KOPT-K1 (cell line): ENCODE data around the gene N4BP2.
"Not testable (repeated sequence)": the region's sequence is repeated elsewhere in the genome, so short reads cannot be mapped to it uniquely, and the experiment has no call there.

ENCODE experiments used
- H3K27ac ChIP-seq: fragments of 200-600 bp; sonication (generic); 2 replicates; pipeline ENCODE4 v1.5.1; 2016; ENCODE audit warnings: antibody characterized with exemption, mild to moderate bottlenecking, low read depth, low read length; ENCODE audit not compliant: poor library complexity, severe bottlenecking
- H3K36me3 ChIP-seq: fragments of 200-600 bp; sonication (generic); 2 replicates; pipeline ENCODE4 v1.5.1; 2017; ENCODE audit warnings: antibody characterized with exemption, mild to moderate bottlenecking, low read length, moderate library complexity; ENCODE audit not compliant: insufficient read depth
- H3K9me3 ChIP-seq: fragments of 200-600 bp; sonication (generic); 2 replicates; pipeline ENCODE4 v1.5.1; 2017; ENCODE audit warnings: antibody characterized with exemption, low read length, mild to moderate bottlenecking; ENCODE audit not compliant: insufficient read depth, poor library complexity, severe bottlenecking

The N4BP2 gene

DNA sequence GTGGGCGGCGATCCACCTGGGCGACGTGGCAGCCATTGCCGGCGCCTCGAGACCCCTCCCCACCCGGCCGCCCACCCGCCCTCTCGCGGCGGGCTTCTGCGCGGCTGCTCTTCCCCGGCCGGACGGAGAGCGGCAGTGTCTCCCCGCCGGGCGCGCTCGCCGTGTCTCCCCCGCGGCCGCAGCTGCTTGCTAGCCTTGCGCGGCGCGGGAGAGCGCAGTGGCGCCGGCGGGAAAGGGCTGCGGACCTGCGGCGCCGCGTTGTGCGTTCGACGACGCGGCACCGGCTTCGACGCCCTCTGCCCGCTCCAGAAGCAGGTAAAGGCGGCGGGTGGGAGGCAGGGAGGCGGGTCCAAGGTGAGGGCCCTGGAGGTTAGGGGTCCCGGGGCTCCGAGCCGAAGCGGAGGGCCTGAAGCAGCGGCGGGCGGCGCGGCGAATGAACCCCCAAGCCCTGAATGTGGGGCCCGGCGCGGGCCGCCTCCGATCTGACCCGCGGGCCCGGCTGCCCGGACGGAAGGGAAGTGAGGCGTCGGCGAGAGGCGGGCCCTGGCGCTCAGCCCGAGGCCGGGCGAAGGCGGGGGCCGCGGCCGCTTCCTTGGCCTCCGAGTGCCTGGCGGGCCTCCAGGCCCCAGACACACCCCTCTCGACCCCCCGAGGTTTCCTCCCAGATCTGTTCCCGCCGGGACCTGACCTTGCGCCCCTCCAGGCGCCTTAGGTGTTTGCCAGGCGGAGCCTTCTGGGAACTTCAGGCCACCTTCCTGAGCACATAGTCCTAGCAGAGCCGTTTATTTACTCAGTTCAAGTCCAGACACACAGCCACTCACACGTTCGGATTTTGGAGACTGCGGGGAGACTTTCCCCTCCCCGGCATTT, at the start of gene N4BP2:
N4BP2 (plus strand) TSS at position 135 of the 870 bp plus-strand sequence. CDS start 40,491 bp downstream, outside the sequence.
- Histone ChIP-seq H3K36me3 (peaks cover 20% of the 10 kb centered on the region), H3K27ac (peak within 1 kb of the TSS; percentile 97), H3K9me3 (no peaks in the 10 kb centered on the region)

GRCh38 chr4:40016007-40016406, 40.6 kb upstream of the N4BP2 start:
- H3K9me3 ChIP-seq: no peaks in the 10 kb centered on the region
- no peak overlapping the region for H3K27ac ChIP-seq

GRCh38 chr4:40020221-40020620, 36.4 kb upstream of the N4BP2 start:
- H3K9me3 ChIP-seq: no peaks in the 10 kb centered on the region

More at GRCh38 chr4:40016007-40016406, 40.6 kb upstream of the N4BP2 start:
- no peaks in the 10 kb centered on the region for H3K36me3 ChIP-seq

DNA sequence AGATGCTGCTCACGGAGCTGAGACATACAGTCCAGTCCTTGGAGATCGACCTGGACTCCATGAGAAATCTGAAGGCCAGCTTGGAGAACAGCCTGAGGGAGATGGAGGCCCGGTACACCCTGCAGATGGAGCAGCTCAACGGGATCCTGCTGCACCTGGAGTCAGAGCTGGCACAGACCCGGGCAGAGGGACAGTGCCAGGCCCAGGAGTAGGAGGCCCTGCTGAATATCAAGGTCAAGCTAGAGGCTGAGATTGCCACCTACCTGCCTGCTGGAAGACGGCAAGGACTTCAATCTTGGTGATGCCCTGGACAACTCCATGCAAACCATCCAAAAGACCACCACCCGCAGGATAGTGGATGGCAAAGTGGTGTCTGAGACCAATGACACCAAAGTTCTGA, 35.5 kb upstream of the N4BP2 start:
- H3K27ac ChIP-seq, H3K9me3 ChIP-seq, H3K36me3 ChIP-seq: not testable (repeated sequence)

More at GRCh38 chr4:40020221-40020620, 36.4 kb upstream of the N4BP2 start:
- H3K27ac ChIP-seq: no peak overlapping the region
- no peaks in the 10 kb centered on the region for H3K36me3 ChIP-seq

GRCh38 chr4:40024049-40024448, 32.6 kb upstream of the N4BP2 start:
- H3K27ac ChIP-seq, H3K36me3 ChIP-seq: not testable (repeated sequence)

DNA sequence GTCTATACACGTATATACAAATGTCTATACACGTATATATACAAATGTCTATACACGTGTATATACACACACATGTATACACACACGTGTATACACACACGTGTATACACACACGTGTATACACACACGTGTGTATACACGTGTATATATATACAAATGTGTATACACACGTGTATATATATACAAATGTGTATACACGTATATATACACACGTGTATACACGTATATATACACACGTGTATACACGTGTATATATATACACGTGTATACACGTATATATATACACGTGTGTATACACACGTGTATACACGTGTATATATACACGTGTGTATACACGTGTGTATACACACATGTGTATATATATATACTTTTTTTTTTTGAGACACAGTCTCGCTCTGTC, 23.9 kb upstream of the N4BP2 start:
- Histone ChIP-seq H3K36me3 (no peaks in the 10 kb centered on the region), H3K27ac (no peak overlapping the region), H3K9me3 (no peaks in the 10 kb centered on the region)

More at GRCh38 chr4:40024049-40024448, 32.6 kb upstream of the N4BP2 start:
- H3K9me3 ChIP-seq: not testable (repeated sequence)

DNA sequence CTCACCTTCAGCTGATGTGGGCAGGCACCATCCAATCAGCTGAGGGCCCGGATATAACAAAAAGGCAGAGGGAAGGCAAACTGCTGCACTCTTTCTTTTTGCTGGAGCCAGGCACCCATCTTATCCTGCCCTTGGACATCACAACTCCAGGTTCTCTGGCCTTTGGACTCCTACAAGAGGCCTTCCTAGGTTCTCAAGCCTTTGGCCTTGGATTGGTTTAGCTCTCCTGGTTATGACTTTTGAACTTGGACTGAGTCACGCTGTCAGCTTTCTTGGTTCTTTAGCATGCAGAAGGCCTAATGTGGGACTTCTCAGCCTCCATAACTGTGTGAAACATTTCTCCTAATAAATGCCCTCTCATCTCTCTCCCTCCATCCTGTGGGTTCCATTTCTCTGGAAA, 23.0 kb upstream of the N4BP2 start:
- no peaks in the 10 kb centered on the region for H3K9me3 ChIP-seq

DNA sequence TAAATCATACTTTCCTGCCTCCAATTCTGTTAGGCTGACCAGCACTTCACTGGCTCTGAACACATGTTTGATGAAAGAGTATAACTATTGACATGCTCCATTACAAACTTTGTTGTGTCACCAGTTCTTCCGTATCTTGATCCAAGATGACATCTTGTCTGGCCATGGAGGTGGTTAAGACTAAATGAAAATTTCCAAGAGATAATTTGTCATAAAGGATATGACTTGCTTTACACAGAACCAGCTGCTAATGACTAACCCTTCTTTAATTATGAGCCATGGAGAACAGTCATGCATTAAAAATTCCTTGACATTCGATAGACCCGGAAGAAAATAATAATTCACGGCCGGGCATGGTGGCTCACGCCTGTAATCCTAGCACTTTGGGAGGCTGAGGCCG, 17.7 kb upstream of the N4BP2 start:
- H3K36me3 ChIP-seq: no peaks in the 10 kb centered on the region
- no peak overlapping the region for H3K27ac ChIP-seq
- H3K9me3 ChIP-seq: no peaks in the 10 kb centered on the region

More for the DNA sequence above, 23.0 kb upstream of the N4BP2 start:
- H3K27ac ChIP-seq: no peak overlapping the region
- H3K36me3 ChIP-seq: no peaks in the 10 kb centered on the region

DNA sequence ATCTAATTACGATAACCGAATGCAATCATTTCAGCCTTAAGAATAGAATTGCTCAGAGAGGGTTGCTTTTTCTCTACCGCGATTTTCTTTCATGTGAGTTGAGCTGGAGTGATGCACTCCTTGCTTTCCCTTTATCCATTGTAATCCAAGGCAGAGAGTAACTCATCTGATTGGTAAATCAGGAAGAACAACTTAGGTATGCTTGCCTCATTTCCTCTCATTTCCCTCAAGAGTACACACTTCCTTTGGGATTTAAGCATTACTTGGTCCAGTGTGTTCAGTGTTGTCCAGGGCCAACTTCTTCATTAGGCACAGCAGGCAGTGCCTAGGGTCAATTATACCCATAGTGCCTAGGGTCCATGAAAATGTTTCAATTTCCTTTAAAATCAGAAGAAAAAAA, 15.7 kb upstream of the N4BP2 start:
- Histone ChIP-seq H3K36me3 (no peaks in the 10 kb centered on the region), H3K27ac (no peak overlapping the region), H3K9me3 (no peaks in the 10 kb centered on the region)

DNA sequence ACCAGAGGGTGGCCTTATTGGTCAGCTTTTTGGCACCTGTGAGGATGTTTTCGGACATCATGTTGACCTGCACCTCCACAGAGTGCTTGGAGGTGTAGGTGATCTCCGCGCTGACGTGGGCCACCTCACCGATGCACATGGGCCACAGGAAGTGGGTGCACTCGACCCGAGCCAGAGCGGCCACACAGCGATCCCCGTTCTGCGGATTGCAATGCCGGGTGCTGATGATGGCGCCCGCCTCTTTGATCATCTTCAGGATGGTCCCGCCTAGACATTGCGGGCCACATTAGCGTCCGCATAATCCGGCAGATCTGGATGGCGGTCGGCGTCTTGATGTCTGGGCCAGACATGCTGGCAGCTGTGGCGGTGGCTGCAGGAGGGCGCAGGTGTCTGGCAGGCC, 12.9 kb upstream of the N4BP2 start:
- no peaks in the 10 kb centered on the region for H3K36me3 ChIP-seq

DNA sequence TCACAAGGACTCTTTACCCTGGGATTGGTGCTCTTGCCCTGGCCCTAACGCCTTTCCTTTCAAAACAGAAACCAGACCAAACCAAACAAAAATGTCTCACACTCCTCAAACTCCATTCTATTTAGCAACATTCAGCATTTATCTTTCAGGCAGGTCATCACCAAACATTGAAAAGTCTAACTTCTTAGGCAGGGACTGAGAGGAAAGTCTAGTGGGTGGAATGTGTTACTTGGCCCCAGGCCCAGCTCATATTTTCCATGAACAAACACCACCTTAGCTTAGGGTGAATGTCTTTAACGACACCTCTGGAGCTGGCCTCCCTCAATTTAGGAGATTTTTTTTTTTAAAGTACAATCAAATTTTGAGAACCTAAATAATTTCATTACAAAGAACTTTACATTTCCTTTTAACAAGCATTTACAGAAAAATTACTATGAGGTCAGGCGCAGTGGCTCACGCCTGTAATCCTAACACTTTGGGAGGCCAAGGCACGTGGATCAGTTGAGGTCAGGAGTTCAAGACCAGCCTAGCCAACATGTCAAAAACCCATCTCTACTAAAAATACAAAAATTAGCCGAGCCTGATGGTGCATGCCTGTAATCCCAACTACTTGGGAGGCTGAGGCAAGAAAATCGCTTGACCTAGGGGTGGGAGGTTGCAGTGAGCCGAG, 10.2 kb upstream of the N4BP2 start:
- Histone ChIP-seq H3K36me3 (no peaks in the 10 kb centered on the region), H3K27ac (no peak overlapping the region), H3K9me3 (no peaks in the 10 kb centered on the region)

More for the DNA sequence above, 12.9 kb upstream of the N4BP2 start:
- H3K9me3 ChIP-seq: no peaks in the 10 kb centered on the region
- no peak overlapping the region for H3K27ac ChIP-seq

- H3K9me3 ChIP-seq: no peaks in the 10 kb centered on the region
- no peaks in the 10 kb centered on the region for H3K36me3 ChIP-seq
- H3K27ac ChIP-seq: no peak overlapping the region
Observed at GRCh38 chr4:40053161-40053560, 3.5 kb upstream of the N4BP2 start.

DNA sequence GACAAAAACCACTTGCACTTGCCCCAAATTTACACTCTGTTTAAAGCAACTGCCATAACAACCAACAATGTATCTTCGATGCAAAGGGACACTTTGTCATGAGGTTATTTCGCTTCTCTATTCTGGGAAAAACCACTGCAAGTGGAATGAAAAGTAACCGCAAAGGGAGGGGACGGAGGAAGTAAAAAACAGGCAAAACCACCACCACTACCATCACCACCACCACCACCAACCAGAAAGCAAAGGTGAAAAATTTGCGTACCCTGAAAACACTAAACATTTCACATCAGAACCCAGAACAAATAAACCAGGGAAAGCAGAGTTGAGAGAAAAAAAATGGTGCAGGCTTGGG, 1.2 kb upstream of the N4BP2 start:
- no peaks in the 10 kb centered on the region for H3K9me3 ChIP-seq
- H3K36me3 ChIP-seq: peaks cover 10% of the 10 kb centered on the region
- peak overlapping the region; percentile 97 for H3K27ac ChIP-seq

DNA sequence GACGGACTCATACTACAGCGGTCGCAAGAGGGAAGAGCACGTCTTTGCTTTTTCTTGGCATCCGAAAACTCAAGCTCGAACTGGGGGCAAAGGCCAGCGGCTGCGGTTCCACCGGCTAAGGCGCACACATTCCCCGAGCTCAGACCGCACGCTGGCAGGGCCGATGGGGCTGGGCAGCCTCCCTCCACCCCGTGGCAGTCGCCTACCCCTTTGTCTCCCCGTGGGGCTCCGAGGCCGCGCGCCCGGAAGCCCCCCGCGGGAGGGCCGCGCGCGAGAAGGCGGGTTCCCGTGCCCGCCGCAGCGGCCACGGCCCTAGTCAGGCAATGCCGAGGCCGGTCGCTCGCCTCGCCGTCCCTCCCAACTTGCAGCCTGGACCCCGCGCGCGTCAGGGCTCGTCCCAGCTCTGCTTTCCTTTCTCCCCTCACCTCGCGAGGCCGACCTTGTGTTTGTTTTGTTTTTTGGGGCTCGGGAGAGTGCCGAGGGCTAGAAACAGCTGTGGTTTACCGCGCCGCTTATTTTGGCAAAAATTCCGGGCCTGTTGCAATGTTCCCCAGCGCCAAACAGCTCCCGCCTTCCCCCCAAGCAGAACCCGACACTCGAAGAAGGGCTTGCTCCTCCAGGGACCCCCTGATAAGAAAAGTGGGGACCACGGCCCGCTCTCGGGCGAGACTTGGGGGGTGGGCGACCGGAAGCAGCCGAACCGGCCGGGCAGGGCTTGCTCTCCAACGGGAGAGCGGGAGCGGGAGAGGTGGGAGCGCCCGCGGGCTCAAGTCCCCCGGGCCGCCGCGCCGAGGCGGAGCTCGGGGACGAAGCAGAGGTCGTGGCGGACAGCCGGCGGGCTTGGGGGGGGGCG, 561 bp upstream of the N4BP2 start:
- H3K36me3 ChIP-seq: peaks cover 15% of the 10 kb centered on the region
- H3K27ac ChIP-seq: peak overlapping the region; percentile 97

GRCh38 chr4:40057586-40058091, 989 bp downstream of the N4BP2 start:
- Histone ChIP-seq H3K36me3 (peaks cover 26% of the 10 kb centered on the region), H3K9me3 (no peaks in the 10 kb centered on the region), H3K27ac (peak overlapping the region; percentile 97)

More for the DNA sequence above, 561 bp upstream of the N4BP2 start:
- no peaks in the 10 kb centered on the region for H3K9me3 ChIP-seq
